ENCODE measurements around the gene MXRA7.

Gene MXRA7

GRCh38 chr17:76654408-76654807 lies 56.4 kb downstream of the MXRA7 start:
- Histone ChIP-seq H3K9me3 (ENCODE audit: control insufficient read depth, insufficient read depth, low read depth, low read length) (no peaks in the 10 kb centered on the region), H3K36me3 (ENCODE audit: control insufficient read depth in 2 of 2, insufficient read depth in 1 of 2, low read length in 2 of 2) (no peaks in the 10 kb centered on the region), H3K27ac (ENCODE audit: extremely low read depth, low read depth, low read length) (no peak overlapping the region), H3K4me3 (ENCODE audit: low read depth, low read length) (no peak overlapping the region), H3K4me1 (ENCODE audit: control insufficient read depth, insufficient read depth, low read length) (peaks cover under 1% of the 10 kb centered on the region; the same call in 1 of the 2 replicates)
- TF ChIP-seq ZNF510 (tag by site-specific recombination; IDR thresholded peaks at IDR 0.05; ENCODE audit: insufficient replicate concordance) = no peak
- POLR2A ChIA-PET = interaction anchor here (0.6 kb wide), 1 partner anchor 35 kb away, joined by 3 read pairs; no protein-coding TSS in a partner anchor
- CTCF ChIA-PET = interaction anchor here (0.6 to 1.2 kb wide), 2 partner anchors 17 to 59 kb away, joined by 3 to 4 read pairs; no protein-coding TSS in a partner anchor

GRCh38 chr17:76650504-76650903 lies 60.3 kb downstream of the MXRA7 start:
- H3K4me3 ChIP-seq (ENCODE audit: low read depth, low read length) = no peak overlapping the region
- TF ChIP-seq ZNF707 (tag by site-specific recombination; IDR thresholded peaks at IDR 0.05) = no peak
- no peak for TF ChIP-seq ZSCAN16 (tag by site-specific recombination; IDR thresholded peaks at IDR 0.05)
- no peak for TF ChIP-seq ZNF112 (tag by site-specific recombination; IDR thresholded peaks at IDR 0.05)
- no peak for TF ChIP-seq ZNF354C (tag by site-specific recombination; IDR thresholded peaks at IDR 0.05; ENCODE audit: borderline replicate concordance, low read depth)
- TF ChIP-seq ZBTB10 (tag by site-specific recombination; IDR thresholded peaks at IDR 0.05) = no peak
- TF ChIP-seq ZNF132 (tag by site-specific recombination; IDR thresholded peaks at IDR 0.05; ENCODE audit: borderline replicate concordance) = no peak
- TF ChIP-seq ZNF140 (tag by site-specific recombination; IDR thresholded peaks at IDR 0.05) = no peak
- TF ChIP-seq ZBTB6 (tag by site-specific recombination; IDR thresholded peaks at IDR 0.05) = no peak
- TF ChIP-seq ZNF48 (tag by site-specific recombination; IDR thresholded peaks at IDR 0.05) = no peak
- no peak for TF ChIP-seq ZNF23 (tag by site-specific recombination; IDR thresholded peaks at IDR 0.05; ENCODE audit: borderline replicate concordance)
- TF ChIP-seq ZNF792 (tag by site-specific recombination; IDR thresholded peaks at IDR 0.05) = no peak
- TF ChIP-seq PRDM6 (tag by site-specific recombination; IDR thresholded peaks at IDR 0.05) = no peak
- TF ChIP-seq AEBP2 (tag by site-specific recombination; IDR thresholded peaks at IDR 0.05; ENCODE audit: borderline replicate concordance) = no peak
- no peak for TF ChIP-seq ZNF830 (tag by site-specific recombination; IDR thresholded peaks at IDR 0.05; ENCODE audit: low read depth)
- no peak for TF ChIP-seq ZNF561 (tag by site-specific recombination; IDR thresholded peaks at IDR 0.05; ENCODE audit: borderline replicate concordance)
- H3K36me3 ChIP-seq (ENCODE audit: control insufficient read depth in 2 of 2, insufficient read depth in 1 of 2, low read length in 2 of 2) = no peaks in the 10 kb centered on the region
- POLR2A ChIA-PET = interaction anchor here (0.7 kb wide), 1 partner anchor 84 kb away, joined by 4 read pairs; no protein-coding TSS in a partner anchor
- CTCF ChIA-PET = no interaction called here
- no peak overlapping the region for H3K27ac ChIP-seq (ENCODE audit: extremely low read depth, low read depth, low read length)
- H3K9me3 ChIP-seq (ENCODE audit: control insufficient read depth, insufficient read depth, low read depth, low read length) = no peaks in the 10 kb centered on the region
- H3K4me1 ChIP-seq (ENCODE audit: control insufficient read depth, insufficient read depth, low read length) = no peaks in the 10 kb centered on the region

Measured in HEK293 (cell line).